ENCODE results near the gene TEX22.

DNA sequence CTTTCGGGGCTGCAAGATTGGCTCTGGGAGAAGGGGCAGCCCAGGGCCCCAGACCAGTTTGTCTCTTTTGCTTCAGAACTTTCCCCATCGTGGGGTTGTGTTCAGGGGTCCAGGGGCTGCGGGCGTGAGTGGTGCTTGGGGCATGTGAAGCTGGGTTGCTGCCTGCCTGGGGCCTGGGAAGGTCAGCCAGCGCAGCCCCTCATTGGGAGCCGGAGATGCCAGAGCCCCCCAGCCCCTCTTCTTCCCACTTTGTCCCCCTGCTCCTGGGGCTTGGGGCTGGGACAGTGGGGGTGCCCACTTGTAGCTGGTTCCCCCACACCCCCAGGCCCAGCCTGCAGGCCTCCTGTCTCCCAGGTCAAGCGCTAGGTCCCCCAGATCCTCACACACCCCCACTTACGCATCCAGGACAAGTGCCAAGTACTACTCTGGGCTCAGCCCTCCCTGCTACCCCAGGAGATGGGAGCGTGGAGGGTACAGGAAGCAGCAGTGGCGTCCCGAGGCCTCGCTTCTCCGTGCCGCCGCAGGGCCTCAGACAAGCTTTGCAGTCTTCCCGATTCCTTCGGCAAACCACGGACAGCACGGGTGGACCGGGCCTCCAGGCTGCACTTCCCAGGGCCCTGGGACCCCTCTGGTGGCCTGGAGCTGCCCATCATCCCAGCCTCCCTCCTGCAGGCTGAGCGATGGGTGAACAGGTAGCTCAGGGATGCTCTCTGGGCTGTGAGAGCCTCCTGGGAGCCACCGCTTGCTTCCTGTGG is 42.3 kb upstream of the TEX22 start:
- TF ChIP-seq CTCF (IDR thresholded peaks at IDR 0.05) (no peak), POLR2A (IDR thresholded peaks at IDR 0.05) (no peak)
